Eye (tissue), 1 donor: ENCODE measurements around the gene PRKN.
"Not testable (repeated sequence)": the region's sequence is repeated elsewhere in the genome, so short reads cannot be mapped to it uniquely, and the experiment has no call there.

Experiments
- DNase-seq: peaks from one replicate; pipeline ENCODE4 v3.0.0-alpha.2; 2015

The PRKN gene

GRCh38 chr6:161941565-161941964 is 786.0 kb downstream of the PRKN start:
- DNase-seq, result no peak

GRCh38 chr6:161940519-161940918 is 787.0 kb downstream of the PRKN start:
- DNase-seq, result no peak

- DNase-seq, result no peak
These were observed 801.2 kb downstream of the PRKN start for GRCh38 chr6:161926324-161926723.

GRCh38 chr6:161924516-161925116 is 803.0 kb downstream of the PRKN start:
- no peak for DNase-seq

GRCh38 chr6:161922631-161923119 is 804.9 kb downstream of the PRKN start:
- peak; percentile 69 for DNase-seq

GRCh38 chr6:161921602-161922395 is 805.8 kb downstream of the PRKN start:
- no peak for DNase-seq

- DNase-seq, result no peak
These were observed 807.9 kb downstream of the PRKN start for GRCh38 chr6:161919691-161920090.

GRCh38 chr6:161918628-161919205 is 808.8 kb downstream of the PRKN start:
- no peak for DNase-seq

GRCh38 chr6:161918109-161918531 is 809.4 kb downstream of the PRKN start:
- DNase-seq, result no peak

- no peak for DNase-seq
These were observed 809.9 kb downstream of the PRKN start for GRCh38 chr6:161917645-161918044.

GRCh38 chr6:161915456-161915964 is 812.1 kb downstream of the PRKN start:
- no peak for DNase-seq

- DNase-seq, result no peak
These were observed 818.7 kb downstream of the PRKN start for GRCh38 chr6:161908872-161909271.

GRCh38 chr6:161906571-161906970 is 821.0 kb downstream of the PRKN start:
- no peak for DNase-seq

- DNase-seq, result no peak
These were observed 823.9 kb downstream of the PRKN start for GRCh38 chr6:161903584-161904212.

- DNase-seq, result peak; percentile 16
These were observed 825.7 kb downstream of the PRKN start for GRCh38 chr6:161901740-161902426.

GRCh38 chr6:161894436-161894835 is 833.1 kb downstream of the PRKN start:
- DNase-seq, result no peak

GRCh38 chr6:161891542-161891941 is 836.0 kb downstream of the PRKN start:
- DNase-seq, result no peak

GRCh38 chr6:161890832-161891297 is 836.7 kb downstream of the PRKN start:
- DNase-seq, result no peak

GRCh38 chr6:161890133-161890831 is 837.3 kb downstream of the PRKN start:
- no peak for DNase-seq

- DNase-seq, result no peak
These were observed 838.2 kb downstream of the PRKN start for GRCh38 chr6:161889324-161889723.

- DNase-seq, result not testable (repeated sequence)
These were observed 841.0 kb downstream of the PRKN start for GRCh38 chr6:161886545-161886944.

- no peak for DNase-seq
These were observed 842.8 kb downstream of the PRKN start for GRCh38 chr6:161884782-161885181.
